HG03439 (cell line): ENCODE data around the gene FNDC10.

ENCODE experiments used
- ATAC-seq: cut with Tn5 transposase; IDR thresholded peaks from one replicate; pipeline ENCODE4 v1.9.1; 2021; ENCODE audit warnings: mild to moderate bottlenecking, moderate library complexity; ENCODE audit not compliant: unreplicated experiment

Gene FNDC10

GRCh38 chr1:1616045-1616790 lies 16.3 kb upstream of the FNDC10 start:
- peak; percentile 16 for ATAC-seq

GRCh38 chr1:1615256-1616044 lies 15.5 kb upstream of the FNDC10 start, which contains the start of gene MIB2:
MIB2 (plus strand) TSS chr1:1615500; CDS start chr1:1623453, 7,953 bp downstream.
- ATAC-seq = peak; percentile 79

- no peak for ATAC-seq
Observed at GRCh38 chr1:1614954-1615255, 15.0 kb upstream of the FNDC10 start.

GRCh38 chr1:1614204-1614953 lies 14.4 kb upstream of the FNDC10 start:
- ATAC-seq = no peak

GRCh38 chr1:1613509-1614082 lies 13.7 kb upstream of the FNDC10 start:
- ATAC-seq = no peak

- no peak for ATAC-seq
Observed at GRCh38 chr1:1612104-1612400, 12.1 kb upstream of the FNDC10 start.

- ATAC-seq = no peak
Observed at GRCh38 chr1:1610796-1611195, 10.9 kb upstream of the FNDC10 start.

- ATAC-seq = no peak
Observed at GRCh38 chr1:1609822-1610485, 10.0 kb upstream of the FNDC10 start.

GRCh38 chr1:1606232-1606631 lies 6.3 kb upstream of the FNDC10 start:
- ATAC-seq = no peak

GRCh38 chr1:1605724-1606123 lies 5.8 kb upstream of the FNDC10 start:
- ATAC-seq = no peak

GRCh38 chr1:1605034-1605591 lies 5.2 kb upstream of the FNDC10 start:
- ATAC-seq = no peak

GRCh38 chr1:1604374-1605033 lies 4.6 kb upstream of the FNDC10 start:
- ATAC-seq = no peak

- no peak for ATAC-seq
Observed at GRCh38 chr1:1603671-1604373, 3.9 kb upstream of the FNDC10 start.

- no peak for ATAC-seq
Observed at GRCh38 chr1:1602968-1603506, 3.1 kb upstream of the FNDC10 start.

- no peak for ATAC-seq
Observed at GRCh38 chr1:1602304-1602967, 2.5 kb upstream of the FNDC10 start.

- no peak for ATAC-seq
Observed at GRCh38 chr1:1601564-1602303, 1.8 kb upstream of the FNDC10 start.

GRCh38 chr1:1600861-1601563 lies 1.1 kb upstream of the FNDC10 start:
- ATAC-seq = no peak
